ENCODE results near the gene SMAD4.
A peak's percentile ranks its signal among the peaks of the same experiment; 100 is the strongest.

Gene SMAD4

GRCh38 chr18:51025512-51025911, 4.5 kb upstream of the SMAD4 start:
- no peak for DNase-seq

- DNase-seq = no peak
Measured at GRCh38 chr18:51028201-51028805, 1.7 kb upstream of the SMAD4 start.

GRCh38 chr18:51029378-51029693, 677 bp upstream of the SMAD4 start:
- DNase-seq = no peak

- peak; percentile 91 for DNase-seq
Measured at GRCh38 chr18:51030537-51031258, 685 bp downstream of the SMAD4 start.

GRCh38 chr18:51032193-51032592, 2.2 kb downstream of the SMAD4 start:
- DNase-seq = no peak

GRCh38 chr18:51037230-51037629, 7.2 kb downstream of the SMAD4 start:
- DNase-seq = no peak

- DNase-seq = no peak
Measured at GRCh38 chr18:51038110-51038509, 8.1 kb downstream of the SMAD4 start.

GRCh38 chr18:51039138-51040112, 9.4 kb downstream of the SMAD4 start:
- DNase-seq = no peak

- DNase-seq = no peak
Measured at GRCh38 chr18:51041677-51042352, 11.8 kb downstream of the SMAD4 start.

GRCh38 chr18:51044928-51045585, 15.0 kb downstream of the SMAD4 start:
- no peak for DNase-seq

- no peak for DNase-seq
Measured at GRCh38 chr18:51048190-51048589, 18.2 kb downstream of the SMAD4 start.

- no peak for DNase-seq
Measured at GRCh38 chr18:51049137-51049536, 19.1 kb downstream of the SMAD4 start.

- DNase-seq = no peak
Measured at GRCh38 chr18:51051105-51051712, 21.2 kb downstream of the SMAD4 start.

GRCh38 chr18:51053814-51054213, 23.8 kb downstream of the SMAD4 start:
- DNase-seq = no peak

- DNase-seq = no peak
Measured at GRCh38 chr18:51054764-51055163, 24.8 kb downstream of the SMAD4 start.

- no peak for DNase-seq
Measured at GRCh38 chr18:51059969-51060368, 30.0 kb downstream of the SMAD4 start.

GRCh38 chr18:51064256-51064655, 34.2 kb downstream of the SMAD4 start:
- no peak for DNase-seq

GRCh38 chr18:51066273-51066672, 36.3 kb downstream of the SMAD4 start:
- DNase-seq = no peak

GRCh38 chr18:51068105-51068504, 38.1 kb downstream of the SMAD4 start:
- no peak for DNase-seq

GRCh38 chr18:51069885-51070284, 39.9 kb downstream of the SMAD4 start:
- DNase-seq = no peak

- DNase-seq = no peak
Measured at GRCh38 chr18:51070545-51070944, 40.5 kb downstream of the SMAD4 start.

Measured in activated effector memory CD4-positive, alpha-beta T cell treated with anti-CD3 and anti-CD28 coated beads, Interleukin-2, amount 50 U/mL, for 16 hours (primary cell).